Hematopoietic multipotent progenitor cell treated with erythropoietin and hydrocortisone succinate and interleukin-3 and kit ligand, for 17 days (in vitro differentiated cells): Measurements from ENCODE around the gene TPM3.
"Not testable (repeated sequence)": the region's sequence is repeated elsewhere in the genome, so short reads cannot be mapped to it uniquely, and the experiment has no call there.

ENCODE experiments used
- DNase-seq: peaks from one replicate; pipeline ENCODE4 v3.0.0-alpha.2; 2015; ENCODE audit warnings: low spot score

TPM3 gene

GRCh38 chr1:154191990-154192461, at the start of gene TPM3:
TPM3 (minus strand) TSS chr1:154192100; CDS start chr1:154192018, 82 bp downstream.
- DNase-seq: no peak

GRCh38 chr1:154240294-154240833, 48.5 kb upstream of the TPM3 start:
- no peak for DNase-seq

- no peak for DNase-seq
Observed at GRCh38 chr1:154239491-154239890, 47.6 kb upstream of the TPM3 start.

- DNase-seq: no peak
Observed at GRCh38 chr1:154237880-154238506, 46.1 kb upstream of the TPM3 start.

GRCh38 chr1:154237435-154237834, 45.5 kb upstream of the TPM3 start:
- DNase-seq: no peak

GRCh38 chr1:154236855-154237254, 45.0 kb upstream of the TPM3 start:
- DNase-seq: no peak

GRCh38 chr1:154233127-154233526, 41.2 kb upstream of the TPM3 start:
- not testable (repeated sequence) for DNase-seq

- DNase-seq: not testable (repeated sequence)
Observed at GRCh38 chr1:154231112-154231511, 39.2 kb upstream of the TPM3 start.

- no peak for DNase-seq
Observed at GRCh38 chr1:154225370-154225769, 33.5 kb upstream of the TPM3 start.

GRCh38 chr1:154223621-154224020, 31.7 kb upstream of the TPM3 start:
- no peak for DNase-seq

- DNase-seq: no peak
Observed at GRCh38 chr1:154222918-154223317, 31.0 kb upstream of the TPM3 start.

GRCh38 chr1:154222518-154222917, 30.6 kb upstream of the TPM3 start:
- DNase-seq: peak; percentile 36

- peak; percentile 82 for DNase-seq
Observed at GRCh38 chr1:154221278-154222001, 29.5 kb upstream of the TPM3 start.

- no peak for DNase-seq
Observed at GRCh38 chr1:154220970-154221277, 29.0 kb upstream of the TPM3 start.

GRCh38 chr1:154220071-154220969, 28.4 kb upstream of the TPM3 start, which contains the start of gene UBAP2L:
UBAP2L (plus strand) TSS chr1:154220955; CDS start chr1:154225124, 4,169 bp downstream.
- DNase-seq: peak; percentile 99

- peak; percentile 58 for DNase-seq
Observed at GRCh38 chr1:154219541-154219940, 27.6 kb upstream of the TPM3 start.

GRCh38 chr1:154218545-154218944, 26.6 kb upstream of the TPM3 start:
- DNase-seq: no peak

- peak; percentile 21 for DNase-seq
Observed at GRCh38 chr1:154213274-154213673, 21.4 kb upstream of the TPM3 start.

- no peak for DNase-seq
Observed at GRCh38 chr1:154212083-154212482, 20.2 kb upstream of the TPM3 start.

GRCh38 chr1:154208677-154209388, 16.9 kb upstream of the TPM3 start:
- DNase-seq: no peak

- no peak for DNase-seq
Observed at GRCh38 chr1:154207262-154207661, 15.4 kb upstream of the TPM3 start.

- no peak for DNase-seq
Observed at GRCh38 chr1:154206196-154206595, 14.3 kb upstream of the TPM3 start, which contains the start of gene CFAP141. CFAP141 (minus strand) TSS chr1:154206333; CDS start chr1:154206307, 26 bp downstream.
